ENCODE results near the gene SAMSN1. TPM values are rescaled to one million over a fixed set of nuclear protein-coding genes. Genes with fewer than 3 reads are reported as not detected.

SAMSN1 gene
- total RNA-seq, 1 experiment from 2014 or later, result 2.8 TPM

- Histone ChIP-seq H4K91ac (ENCODE audit: insufficient read length, low read depth, low read length) (no peak overlapping the region), H2AK5ac (ENCODE audit: insufficient read length, low read length) (no peak overlapping the region), H3K14ac (ENCODE audit: insufficient read depth, low read length) (no peak overlapping the region), H3K4me2 (ENCODE audit: insufficient read depth, insufficient read length, low read length) (no peak overlapping the region), H3K79me2 (ENCODE audit: insufficient read depth, low read length) (no peaks in the 10 kb centered on the region), H3K9ac (ENCODE audit: extremely low read depth, insufficient read length, low read length) (no peak overlapping the region), H3K56ac (ENCODE audit: insufficient read length, low read depth, low read length) (no peak overlapping the region), H2BK12ac (ENCODE audit: insufficient read length, low read depth, low read length) (no peak overlapping the region), H3T11ph (ENCODE audit: low read length) (no peak overlapping the region), H3K23me2 (ENCODE audit: insufficient read length, low read depth, low read length, poor library complexity, severe bottlenecking) (no peaks in the 10 kb centered on the region), H3K4ac (ENCODE audit: low read depth, low read length) (no peak overlapping the region), H4K5ac (ENCODE audit: insufficient read length, low read depth, low read length) (no peak overlapping the region), H4K20me1 (ENCODE audit: control insufficient read depth, insufficient read depth, insufficient read length) (no peaks in the 10 kb centered on the region), H3K9me3 (ENCODE audit: control insufficient read depth, low read depth, low read length) (no peaks in the 10 kb centered on the region), H3K4me1 (ENCODE audit: insufficient read depth, low read length) (no peaks in the 10 kb centered on the region), H3K27ac (ENCODE audit: insufficient read length, low read depth, low read length) (no peak overlapping the region), H2AFZ (ENCODE audit: low read length) (no peak overlapping the region), H3K79me1 (ENCODE audit: insufficient read depth, low read depth, low read length, poor library complexity, severe bottlenecking) (no peaks in the 10 kb centered on the region), H2BK5ac (ENCODE audit: insufficient read length, low read length) (no peak overlapping the region), H3K27me3 (ENCODE audit: insufficient read depth, low read length) (no peaks in the 10 kb centered on the region), H3K18ac (ENCODE audit: insufficient read length, low read depth, low read length) (no peak overlapping the region), H4K8ac (replicated peaks; ENCODE audit: insufficient read length, low read depth, low read length) (no peak overlapping the region), H3K23ac (ENCODE audit: insufficient read length, low read depth, low read length) (no peak overlapping the region), H2BK20ac (ENCODE audit: low read depth, low read length, poor library complexity, severe bottlenecking) (no peak overlapping the region), H2BK15ac (ENCODE audit: low read depth, low read length) (no peak overlapping the region), H2BK120ac (ENCODE audit: low read depth, low read length, poor library complexity, severe bottlenecking) (no peak overlapping the region)
- Mint-ChIP-seq H3K4me1 (no peaks in the 10 kb centered on the region), H3K4me3 (no peak overlapping the region), H3K27ac (no peak overlapping the region), H3K9me3 (peaks cover 0 to 5% of the 10 kb centered on the region in 2 experiments; a peak in 2 of 5 replicates), H3K36me3 (ENCODE audit: insufficient read depth in 1 of 3, low read depth in 3 of 3) (peaks cover 0 to 6% (median 2%) of the 10 kb centered on the region in 3 experiments; a peak in 2 of 7 replicates), H3K27me3 (ENCODE audit: low read depth) (no peaks in the 10 kb centered on the region)
- WGBS (ENCODE audit: extremely low coverage, insufficient read length, low lambda C conversion rate), result no CpG with 5 or more reads among the region's 3 CpGs
- no peak for DNase-seq
- no peak for TF ChIP-seq CTCF (conservative IDR thresholded peaks at IDR 0.05)
Observed at GRCh38 chr21:14531757-14532316, 14.3 kb downstream of the SAMSN1 start.

Data from H9 (cell line).